HCT116 (cell line): ENCODE results near the gene FAM219A. TPM values are rescaled to one million over a fixed set of nuclear protein-coding genes. Genes with fewer than 3 reads are reported as not detected.
A peak's percentile ranks its signal among the peaks of the same experiment; 100 is the strongest.

Experiments
- ATAC-seq: fragments of 200-7000 bp; cut with Tn5 transposase; 2 replicates; pipeline ENCODE4 v1.9.1; 2020; ENCODE audit warnings: mild to moderate bottlenecking, moderate library complexity
- BruUV-seq: library from RNA; stranded (reverse); fragments of 400-500 nt; replicated peaks from 2 replicates; lab custom pipeline; 2021; lab: Mats Ljungman, UMichigan
- CTCF ChIA-PET: fragments of 300-600 bp; sonication (Branson Sonifier 250); formaldehyde crosslinking; loops from one replicate; lab custom pipeline; 2021; ENCODE audit warnings: antibody characterized with exemption; lab: Charles Lee
- POLR2A ChIA-PET: fragments of 300-600, 350-600 bp; sonication (Branson Sonifier 250); formaldehyde crosslinking; loops from one replicate; lab custom pipeline; 2021; ENCODE audit warnings: antibody characterized with exemption; lab: Charles Lee
- RAD21 ChIA-PET, 2 experiments: fragments of 300-600 bp; sonication (Branson Sonifier 250); formaldehyde crosslinking; loops; one replicate each; lab custom pipeline; 2023; ENCODE audit warnings: low total read pairs in 2 of 2; ENCODE audit not compliant: uncharacterized antibody in 2 of 2, unreplicated experiment in 2 of 2, low non-redundant PET in 1 of 2; lab: Charles Lee
- DNase-seq: peaks from one replicate; pipeline ENCODE4 v3.0.0-alpha.2; 2010; ENCODE audit warnings: low read depth, low spot score
- H2AFZ ChIP-seq: fragments of 200-600 bp; shearing (Covaris generic), sonication (generic); 2 replicates; pipeline ENCODE4 v1.6.1; 2017; ENCODE audit warnings: low read depth, mixed run types, mixed read lengths, antibody characterized with exemption, low read length; ENCODE audit not compliant: poor library complexity, severe bottlenecking
- H3K27ac ChIP-seq: 2 replicates; pipeline ENCODE4 v1.5.1; 2012; ENCODE audit warnings: low read depth, low read length
- H3K27me3 ChIP-seq: fragments of 200-600 bp; sonication (generic); 2 replicates; pipeline ENCODE4 v1.6.1; 2016; ENCODE audit warnings: mixed run types, low read length, mixed read lengths; ENCODE audit not compliant: insufficient read depth
- H3K36me3 ChIP-seq, 2 experiments: fragments of 200-500 bp in 1 of 2; fragments of 200-600 bp in 1 of 2; sonication (Bioruptor generic) in 1 of 2; sonication (generic) in 1 of 2; 2 replicates each; pipeline versions ENCODE4 v1.5.1 to v1.6.1; 2014 to 2016; ENCODE audit warnings: low read length in 2 of 2, inconsistent platforms in 1 of 2, mixed read lengths in 1 of 2, mixed run types in 1 of 2; ENCODE audit not compliant: insufficient read depth in 2 of 2, control insufficient read depth in 1 of 2
- H3K4me1 ChIP-seq, 2 experiments: fragments of 200-600 bp in 1 of 2; sonication (generic) in 1 of 2; 2 replicates each; pipeline versions ENCODE4 v1.5.1 to v1.6.1; 2012 to 2017; ENCODE audit warnings: low read length in 2 of 2, inconsistent platforms in 1 of 2, mild to moderate bottlenecking in 1 of 2, mixed read lengths in 1 of 2, mixed run types in 1 of 2, moderate library complexity in 1 of 2; ENCODE audit not compliant: insufficient read depth in 2 of 2, control insufficient read depth in 1 of 2
- H3K4me2 ChIP-seq: fragments of 200-600 bp; sonication (generic); 2 replicates; pipeline ENCODE4 v1.6.1; 2017; ENCODE audit warnings: mixed run types, low read length, mixed read lengths
- H3K4me3 ChIP-seq, 2 experiments: fragments of 200-600 bp in 1 of 2; sonication (generic) in 1 of 2; replicated peaks in 1 of 2; 2 replicates each; pipeline ENCODE4 v1.5.1; 2011 to 2016; ENCODE audit warnings: low read length in 2 of 2, control low read depth in 1 of 2, low read depth in 1 of 2, mild to moderate bottlenecking in 1 of 2, mixed read lengths in 1 of 2, mixed run types in 1 of 2
- H3K79me2 ChIP-seq: fragments of 200-600 bp; sonication (generic); 2 replicates; pipeline ENCODE4 v1.6.1; 2017; ENCODE audit warnings: mild to moderate bottlenecking, mixed run types, low read length, moderate library complexity, mixed read lengths; ENCODE audit not compliant: insufficient read depth
- H3K9ac ChIP-seq: fragments of 200-600 bp; sonication (generic); 2 replicates; pipeline ENCODE4 v1.6.1; 2016; ENCODE audit warnings: low read length, mixed read lengths
- H3K9me2 ChIP-seq: fragments of 200-600 bp; sonication (generic), shearing (Covaris generic); 2 replicates; pipeline ENCODE4 v1.6.1; 2017; ENCODE audit warnings: mixed run types, mild to moderate bottlenecking, moderate library complexity; ENCODE audit not compliant: insufficient read depth
- H3K9me3 ChIP-seq, 2 experiments: fragments of 200-500 bp in 1 of 2; fragments of 200-600 bp in 1 of 2; sonication (Bioruptor generic) in 1 of 2; sonication (generic) in 1 of 2; 2 replicates each; pipeline ENCODE4 v1.6.1; 2014 to 2017; ENCODE audit warnings: low read length in 2 of 2, mixed read lengths in 2 of 2, inconsistent platforms in 1 of 2, low read depth in 1 of 2, mild to moderate bottlenecking in 1 of 2, mixed run types in 1 of 2, moderate library complexity in 1 of 2; ENCODE audit not compliant: control insufficient read depth in 1 of 2, insufficient read depth in 1 of 2
- H4K20me1 ChIP-seq: fragments of 200-600 bp; sonication (generic), shearing (Covaris generic); 2 replicates; pipeline ENCODE4 v1.6.1; 2017; ENCODE audit warnings: mixed run types, mild to moderate bottlenecking, moderate library complexity; ENCODE audit not compliant: insufficient read depth
- CBX3 ChIP-seq: IDR thresholded peaks from 2 replicates; pipeline ENCODE4 v1.6.1; 2012; ENCODE audit warnings: low read depth
- CEBPB ChIP-seq: IDR thresholded peaks from 2 replicates; pipeline ENCODE4 v1.6.1; 2012; ENCODE audit warnings: low read depth
- ELF1 ChIP-seq: IDR thresholded peaks from 2 replicates; pipeline ENCODE4 v1.6.1; 2012; ENCODE audit warnings: low read depth, borderline replicate concordance
- EZH2phosphoT487 ChIP-seq: fragments of 200-600 bp; IDR thresholded peaks from 2 replicates; pipeline ENCODE4 v1.6.1; 2018; ENCODE audit warnings: antibody characterized with exemption, borderline replicate concordance
- FOSL1 ChIP-seq: IDR thresholded peaks from 2 replicates; pipeline ENCODE4 v1.6.1; 2012; ENCODE audit warnings: low read depth
- JUND ChIP-seq: IDR thresholded peaks from 2 replicates; pipeline ENCODE4 v1.6.1; 2012
- POLR2A ChIP-seq: IDR thresholded peaks from 2 replicates; pipeline ENCODE4 v1.7.0; 2011; ENCODE audit warnings: borderline replicate concordance; ENCODE audit not compliant: insufficient read depth, insufficient read length; ENCODE audit errors: extremely low read depth
- POLR2AphosphoS5 ChIP-seq: IDR thresholded peaks from 2 replicates; pipeline ENCODE4 v1.6.1; 2011; ENCODE audit warnings: mild to moderate bottlenecking, low read depth, low read length, moderate library complexity
- RAD21 ChIP-seq: IDR thresholded peaks from 2 replicates; pipeline ENCODE4 v1.6.1; 2012; ENCODE audit warnings: low read depth, mild to moderate bottlenecking
- YY1 ChIP-seq: IDR thresholded peaks from 2 replicates; pipeline ENCODE4 v1.6.1; 2011; ENCODE audit warnings: low read length, low read depth, moderate library complexity, mild to moderate bottlenecking; ENCODE audit not compliant: insufficient replicate concordance; ENCODE audit errors: extremely low read depth
- intact Hi-C: fragments of 100-400 bp; cut with micrococcal nuclease; formaldehyde crosslinking; loops from 2 replicates; pipeline ENCODE4 v1.10.0; 2022
- total RNA-seq: library from RNA; stranded (reverse); gene quantifications from one replicate; pipeline ENCODE4 v1.2.1, GENCODE V29; 2021; ENCODE audit not compliant: unreplicated experiment
- TF ChIP-seq, protein P1 (sequence below): IDR thresholded peaks from 2 replicates; pipeline ENCODE4 v1.6.1; 2011; ENCODE audit warnings: mild to moderate bottlenecking, low read length, moderate library complexity; ENCODE audit not compliant: insufficient replicate concordance; ENCODE audit errors: extremely low read depth
- TF ChIP-seq, protein P2 (sequence below): IDR thresholded peaks from 2 replicates; pipeline ENCODE4 v1.6.1; 2012; ENCODE audit warnings: low read depth
- TF ChIP-seq, protein P3 (sequence below): IDR thresholded peaks from 2 replicates; pipeline ENCODE4 v1.6.1; 2012

Gene FAM219A
- total RNA-seq, 1 experiment from 2014 or later, result 13.4 TPM

DNA sequence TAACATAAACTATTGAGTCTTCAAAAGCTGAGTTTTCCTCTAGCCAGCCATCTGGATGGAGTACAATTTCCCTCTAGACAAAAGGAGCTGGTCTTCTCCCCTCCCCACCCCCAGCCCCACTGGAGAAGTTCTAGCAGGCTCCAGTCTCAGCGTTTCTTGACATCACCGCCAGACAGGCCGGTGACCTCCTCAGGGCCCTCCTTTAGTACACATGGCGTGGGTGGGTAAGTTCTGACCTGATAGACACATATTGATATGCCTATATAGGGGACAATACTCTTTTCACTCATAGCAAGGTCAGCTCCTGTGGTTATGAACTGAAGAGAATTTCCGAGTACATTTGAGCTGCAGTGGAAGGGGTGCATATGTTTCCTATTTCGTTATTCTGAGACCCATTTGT is 27.5 kb upstream of the FAM219A start (continued):
- TF ChIP-seq, protein P1, sequence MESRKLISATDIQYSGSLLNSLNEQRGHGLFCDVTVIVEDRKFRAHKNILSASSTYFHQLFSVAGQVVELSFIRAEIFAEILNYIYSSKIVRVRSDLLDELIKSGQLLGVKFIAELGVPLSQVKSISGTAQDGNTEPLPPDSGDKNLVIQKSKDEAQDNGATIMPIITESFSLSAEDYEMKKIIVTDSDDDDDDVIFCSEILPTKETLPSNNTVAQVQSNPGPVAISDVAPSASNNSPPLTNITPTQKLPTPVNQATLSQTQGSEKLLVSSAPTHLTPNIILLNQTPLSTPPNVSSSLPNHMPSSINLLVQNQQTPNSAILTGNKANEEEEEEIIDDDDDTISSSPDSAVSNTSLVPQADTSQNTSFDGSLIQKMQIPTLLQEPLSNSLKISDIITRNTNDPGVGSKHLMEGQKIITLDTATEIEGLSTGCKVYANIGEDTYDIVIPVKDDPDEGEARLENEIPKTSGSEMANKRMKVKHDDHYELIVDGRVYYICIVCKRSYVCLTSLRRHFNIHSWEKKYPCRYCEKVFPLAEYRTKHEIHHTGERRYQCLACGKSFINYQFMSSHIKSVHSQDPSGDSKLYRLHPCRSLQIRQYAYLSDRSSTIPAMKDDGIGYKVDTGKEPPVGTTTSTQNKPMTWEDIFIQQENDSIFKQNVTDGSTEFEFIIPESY, result no peak
- no peak for TF ChIP-seq FOSL1

DNA sequence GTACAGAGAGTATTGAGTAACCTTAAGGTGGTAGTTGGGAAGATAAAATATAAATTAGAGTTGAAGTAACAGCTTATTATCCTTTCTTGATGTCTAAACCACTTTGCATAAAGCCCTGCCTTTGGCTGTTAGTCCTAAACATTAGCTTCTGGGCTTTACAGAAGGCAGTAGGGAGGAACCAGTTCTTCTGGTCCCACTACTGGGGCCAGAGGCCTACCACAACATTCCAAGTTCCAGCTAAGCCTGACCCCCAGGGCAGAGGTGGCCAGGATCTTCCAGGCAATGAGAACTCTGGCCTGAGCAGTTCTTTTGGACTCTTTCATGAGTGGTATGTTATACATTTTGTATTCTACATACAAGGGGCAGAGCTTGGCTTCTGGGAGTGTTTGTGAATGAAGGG is 26.3 kb upstream of the FAM219A start:
- ATAC-seq, result peak; percentile 27; the same call in 1 of the 2 replicates
- peak overlapping the region; percentile 25; the same call in 1 of the 2 replicates for H3K4me2 ChIP-seq
- H3K27me3 ChIP-seq, result peaks cover 4% of the 10 kb centered on the region; the same call in 1 of the 2 replicates
- peaks cover 0 to 5% of the 10 kb centered on the region in 2 experiments; a peak in 1 of 4 replicates for H3K4me1 ChIP-seq
- intact Hi-C loops, result no loop called here
- ChIA-PET RAD21 (interaction anchor here in 1 of 2 experiments (0.6 kb wide), 1 partner anchor 68 kb away, joined by 3 read pairs; no protein-coding TSS in a partner anchor), CTCF (no interaction called here), POLR2A (no interaction called here)
- H3K4me3 ChIP-seq, result no peak overlapping the region
- no peak overlapping the region for H3K27ac ChIP-seq
- H2AFZ ChIP-seq, result no peak overlapping the region
- H3K9me2 ChIP-seq, result no peaks in the 10 kb centered on the region
- no peak overlapping the region for H3K9ac ChIP-seq
- DNase-seq, result no peak
- no TSS peak for BruUV-seq
- H3K36me3 ChIP-seq, result no peaks in the 10 kb centered on the region
- H4K20me1 ChIP-seq, result no peaks in the 10 kb centered on the region
- H3K79me2 ChIP-seq, result no peaks in the 10 kb centered on the region
- TF ChIP-seq, protein P2, sequence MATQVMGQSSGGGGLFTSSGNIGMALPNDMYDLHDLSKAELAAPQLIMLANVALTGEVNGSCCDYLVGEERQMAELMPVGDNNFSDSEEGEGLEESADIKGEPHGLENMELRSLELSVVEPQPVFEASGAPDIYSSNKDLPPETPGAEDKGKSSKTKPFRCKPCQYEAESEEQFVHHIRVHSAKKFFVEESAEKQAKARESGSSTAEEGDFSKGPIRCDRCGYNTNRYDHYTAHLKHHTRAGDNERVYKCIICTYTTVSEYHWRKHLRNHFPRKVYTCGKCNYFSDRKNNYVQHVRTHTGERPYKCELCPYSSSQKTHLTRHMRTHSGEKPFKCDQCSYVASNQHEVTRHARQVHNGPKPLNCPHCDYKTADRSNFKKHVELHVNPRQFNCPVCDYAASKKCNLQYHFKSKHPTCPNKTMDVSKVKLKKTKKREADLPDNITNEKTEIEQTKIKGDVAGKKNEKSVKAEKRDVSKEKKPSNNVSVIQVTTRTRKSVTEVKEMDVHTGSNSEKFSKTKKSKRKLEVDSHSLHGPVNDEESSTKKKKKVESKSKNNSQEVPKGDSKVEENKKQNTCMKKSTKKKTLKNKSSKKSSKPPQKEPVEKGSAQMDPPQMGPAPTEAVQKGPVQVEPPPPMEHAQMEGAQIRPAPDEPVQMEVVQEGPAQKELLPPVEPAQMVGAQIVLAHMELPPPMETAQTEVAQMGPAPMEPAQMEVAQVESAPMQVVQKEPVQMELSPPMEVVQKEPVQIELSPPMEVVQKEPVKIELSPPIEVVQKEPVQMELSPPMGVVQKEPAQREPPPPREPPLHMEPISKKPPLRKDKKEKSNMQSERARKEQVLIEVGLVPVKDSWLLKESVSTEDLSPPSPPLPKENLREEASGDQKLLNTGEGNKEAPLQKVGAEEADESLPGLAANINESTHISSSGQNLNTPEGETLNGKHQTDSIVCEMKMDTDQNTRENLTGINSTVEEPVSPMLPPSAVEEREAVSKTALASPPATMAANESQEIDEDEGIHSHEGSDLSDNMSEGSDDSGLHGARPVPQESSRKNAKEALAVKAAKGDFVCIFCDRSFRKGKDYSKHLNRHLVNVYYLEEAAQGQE, result no peak
- TF ChIP-seq CBX3 (no peak), YY1 (no peak), POLR2A (no peak), CEBPB (no peak), JUND (no peak), EZH2phosphoT487 (no peak), RAD21 (no peak), POLR2AphosphoS5 (no peak), ELF1 (no peak)
- TF ChIP-seq, protein P1, result no peak
- TF ChIP-seq, protein P3, sequence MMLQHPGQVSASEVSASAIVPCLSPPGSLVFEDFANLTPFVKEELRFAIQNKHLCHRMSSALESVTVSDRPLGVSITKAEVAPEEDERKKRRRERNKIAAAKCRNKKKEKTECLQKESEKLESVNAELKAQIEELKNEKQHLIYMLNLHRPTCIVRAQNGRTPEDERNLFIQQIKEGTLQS, result no peak
- no peaks in the 10 kb centered on the region for H3K9me3 ChIP-seq
